ENCODE measurements around the gene PMP22.

The PMP22 gene

DNA sequence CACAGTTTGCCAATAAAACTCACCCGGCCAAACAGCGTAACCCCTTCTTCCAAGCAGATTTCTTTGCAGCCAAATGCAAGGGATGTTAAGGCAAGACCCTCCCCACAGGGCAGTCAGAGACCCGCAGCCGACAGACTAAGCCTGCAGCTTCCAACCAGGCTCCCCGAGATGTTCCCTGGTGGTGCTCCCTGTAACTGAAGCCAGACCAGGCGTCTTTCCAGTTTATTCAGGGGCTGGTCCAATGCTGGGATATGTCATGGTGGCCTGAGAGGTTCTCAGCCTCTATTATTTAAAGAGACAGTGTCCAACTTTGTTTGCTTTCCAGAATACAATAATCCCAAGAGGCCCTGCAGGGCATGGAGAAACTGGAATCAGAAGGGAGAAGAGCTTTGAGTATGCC is at the start of gene PMP22:
TSS of gene PMP22 (minus strand) at position 196 of the 400 bp plus-strand sequence. CDS start 4,599 bp downstream, outside the sequence.
- DNase-seq = no peak

DNA sequence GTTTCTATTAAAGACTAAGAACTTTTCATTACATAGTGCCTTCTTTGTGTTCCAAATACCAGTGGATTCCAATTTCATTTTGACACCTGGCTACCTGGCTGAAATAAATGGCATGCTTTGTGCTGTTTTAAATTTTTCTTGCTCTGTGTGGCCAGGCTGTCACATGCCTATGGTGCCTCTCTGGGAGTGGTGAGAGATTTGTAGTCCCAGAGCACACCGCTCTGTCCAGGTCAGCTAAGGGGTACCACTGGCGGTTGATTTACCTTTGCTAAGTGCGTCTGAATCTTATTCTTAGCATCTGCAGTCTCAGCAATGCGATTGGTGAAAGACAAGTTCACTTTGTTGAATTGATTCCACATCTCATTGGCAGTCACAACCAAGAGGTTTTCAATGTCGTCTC is 46.9 kb upstream of the PMP22 start:
- DNase-seq = no peak

DNA sequence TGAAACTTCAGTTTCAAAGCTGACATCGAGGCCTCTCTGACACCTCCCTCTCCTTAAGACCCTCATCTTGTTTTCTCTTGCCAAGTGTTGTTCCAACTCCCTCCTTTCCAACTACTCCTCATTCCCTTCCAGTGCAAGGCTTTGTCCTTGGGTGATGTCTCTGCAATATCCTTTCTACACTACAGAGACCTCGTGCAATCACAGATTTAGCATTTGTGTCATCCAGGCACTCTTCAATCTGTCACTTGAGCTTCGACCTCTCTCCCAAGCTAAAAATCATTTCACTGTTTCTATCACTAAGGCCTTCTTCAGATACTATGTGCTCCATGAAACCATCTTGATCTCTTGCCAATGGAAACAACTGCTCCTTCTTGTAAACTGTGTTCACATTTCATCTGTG is 44.7 kb upstream of the PMP22 start:
- no peak for DNase-seq

DNA sequence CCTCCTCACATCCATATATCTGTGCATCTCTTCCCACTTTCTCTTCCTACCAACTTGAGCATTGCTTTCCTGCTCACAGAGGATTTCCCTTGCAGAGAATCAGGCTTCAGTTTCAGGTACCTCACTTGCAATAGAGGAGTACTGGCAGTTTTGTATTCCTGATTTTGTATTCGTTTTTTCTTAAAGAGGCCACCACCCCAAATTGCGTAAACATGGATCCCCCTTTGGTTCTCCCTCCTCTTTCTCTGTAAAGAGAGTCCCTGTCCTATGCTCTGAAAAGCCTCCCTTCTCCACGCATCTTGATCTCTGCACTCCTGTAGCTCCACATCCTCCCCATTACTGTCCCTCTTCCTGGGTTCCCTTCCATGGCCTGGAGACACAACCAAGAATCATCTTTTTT is 44.1 kb upstream of the PMP22 start:
- no peak for DNase-seq

DNA sequence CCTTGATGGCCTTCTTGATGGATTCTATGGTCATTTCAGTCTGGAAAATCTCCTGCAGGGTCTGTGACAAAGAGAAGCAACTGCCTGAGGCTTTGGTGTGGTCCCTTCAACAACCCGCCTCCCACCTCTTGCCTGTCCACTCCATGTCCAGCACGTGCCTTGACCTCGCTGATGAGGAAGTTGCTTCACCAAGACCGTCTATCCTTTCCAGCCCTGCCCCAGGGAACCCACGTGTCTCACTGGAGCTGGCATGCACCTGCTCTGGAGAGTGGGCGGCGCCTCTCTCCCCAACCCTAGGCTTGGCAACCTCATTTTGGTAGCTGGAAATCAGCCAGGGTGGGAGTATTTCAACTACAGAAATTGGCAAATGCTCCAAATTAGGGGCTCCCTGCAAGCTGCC is 43.6 kb upstream of the PMP22 start:
- DNase-seq = no peak

DNA sequence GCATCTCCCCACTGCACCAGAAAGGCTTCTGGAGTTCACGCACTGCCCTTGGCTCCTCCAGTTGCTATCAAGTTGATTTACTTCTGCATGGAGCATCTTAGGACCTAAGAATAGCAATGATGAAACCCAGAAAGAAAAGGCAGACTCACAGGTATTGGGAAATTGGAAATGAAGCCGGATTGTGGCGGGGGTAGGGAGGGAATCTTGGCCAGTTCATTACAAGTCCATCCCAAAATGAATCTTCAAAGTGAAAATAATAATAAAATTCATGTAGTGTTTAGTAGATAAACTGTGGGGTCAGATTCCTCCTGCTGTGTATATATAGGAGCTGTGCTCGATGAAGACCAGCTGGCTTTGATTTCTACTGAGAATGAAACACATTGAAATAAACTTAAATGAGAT is 42.6 kb upstream of the PMP22 start:
- no peak for DNase-seq

DNA sequence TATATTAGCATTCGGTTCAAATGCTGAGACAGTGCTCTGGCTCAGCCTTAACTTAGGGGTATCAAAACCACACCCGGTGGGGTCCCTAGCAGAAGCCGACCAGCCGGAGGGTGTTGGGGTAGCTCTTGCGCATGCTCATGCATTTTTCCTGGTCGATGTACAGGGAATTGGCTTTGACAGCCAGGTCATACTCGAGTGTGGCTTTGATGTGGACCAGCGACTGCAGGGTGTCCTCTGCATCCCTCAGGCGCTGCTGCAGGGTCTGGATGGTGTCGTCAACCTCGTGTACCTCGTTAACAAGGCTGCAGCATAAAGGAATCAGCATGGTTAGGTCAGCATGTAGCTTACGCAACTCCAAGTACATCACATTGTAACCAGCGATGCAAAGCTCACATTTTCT is 38.7 kb upstream of the PMP22 start:
- no peak for DNase-seq

DNA sequence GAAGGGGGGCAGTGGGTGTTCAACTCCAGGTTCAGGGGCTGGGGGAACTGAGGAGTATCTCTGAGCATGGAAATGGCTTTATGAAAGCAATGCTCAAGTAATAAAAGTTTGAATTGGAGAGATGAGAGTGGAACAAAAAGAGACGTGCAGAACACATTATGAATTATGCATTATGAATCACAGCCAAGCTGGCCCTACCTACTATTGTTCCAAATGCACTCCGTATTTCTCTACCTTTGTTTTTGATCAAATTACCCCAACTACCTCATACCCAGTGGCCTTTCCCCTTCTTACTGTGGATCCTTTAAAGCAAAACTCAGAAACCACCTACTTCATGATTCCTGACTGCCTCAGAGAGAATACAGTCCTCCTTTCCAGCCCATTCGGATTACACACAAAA is 38.1 kb upstream of the PMP22 start:
- no peak for DNase-seq

DNA sequence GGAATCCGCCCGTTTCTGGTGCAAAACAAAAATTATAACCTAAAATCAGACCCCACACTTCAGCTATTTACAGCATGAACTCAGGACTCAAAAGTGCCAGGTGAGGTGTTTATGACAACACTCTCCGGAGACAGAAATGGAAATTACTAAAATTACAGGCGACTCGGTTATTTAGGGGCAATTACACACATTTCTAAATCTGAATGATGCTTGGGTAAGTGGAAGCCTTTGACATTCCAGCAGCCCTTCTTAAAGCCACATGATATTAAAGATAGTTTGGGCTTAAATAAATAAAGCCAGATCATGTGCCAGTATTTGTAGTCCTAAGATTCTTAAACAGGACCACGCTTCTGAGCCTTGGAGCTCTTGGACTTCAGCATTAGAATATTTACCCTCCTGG is 36.7 kb upstream of the PMP22 start:
- DNase-seq = no peak

DNA sequence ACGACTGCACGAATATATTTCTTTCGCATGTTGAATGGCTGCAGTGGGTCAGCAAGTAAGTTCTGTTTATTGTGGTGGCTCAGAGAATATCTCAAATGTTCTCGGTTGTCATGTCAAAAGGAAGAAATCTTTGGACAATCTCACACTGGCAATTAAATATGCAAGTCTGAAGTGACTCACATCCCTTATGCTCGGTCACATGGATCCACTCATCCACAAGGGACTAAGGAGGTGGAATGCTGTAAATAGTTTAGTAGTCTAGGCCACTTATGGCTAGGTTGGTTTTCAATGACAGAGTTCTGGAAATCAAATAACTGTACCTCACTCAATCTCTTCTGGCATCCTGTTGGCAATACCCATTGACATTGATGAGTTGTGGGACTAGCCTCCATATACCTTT is 33.0 kb upstream of the PMP22 start:
- no peak for DNase-seq

DNA sequence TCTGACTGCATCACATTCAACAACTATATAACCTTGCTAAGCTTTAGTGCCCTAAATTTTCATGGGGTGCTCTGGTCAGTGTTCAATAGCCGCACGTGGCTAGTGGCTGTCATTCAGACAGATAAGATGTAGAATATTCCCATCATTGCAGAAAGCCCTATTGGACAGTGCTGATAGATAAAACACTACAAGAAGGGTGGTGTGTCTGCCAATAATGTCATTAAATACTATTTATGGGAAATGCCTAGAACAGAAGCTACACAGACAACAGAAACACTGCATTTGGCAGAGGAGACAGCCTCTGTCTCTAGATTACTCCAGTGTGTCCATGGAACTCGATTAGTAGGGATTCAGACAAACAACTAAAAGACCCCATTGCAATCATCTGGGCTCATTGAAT is 28.4 kb upstream of the PMP22 start:
- no peak for DNase-seq

DNA sequence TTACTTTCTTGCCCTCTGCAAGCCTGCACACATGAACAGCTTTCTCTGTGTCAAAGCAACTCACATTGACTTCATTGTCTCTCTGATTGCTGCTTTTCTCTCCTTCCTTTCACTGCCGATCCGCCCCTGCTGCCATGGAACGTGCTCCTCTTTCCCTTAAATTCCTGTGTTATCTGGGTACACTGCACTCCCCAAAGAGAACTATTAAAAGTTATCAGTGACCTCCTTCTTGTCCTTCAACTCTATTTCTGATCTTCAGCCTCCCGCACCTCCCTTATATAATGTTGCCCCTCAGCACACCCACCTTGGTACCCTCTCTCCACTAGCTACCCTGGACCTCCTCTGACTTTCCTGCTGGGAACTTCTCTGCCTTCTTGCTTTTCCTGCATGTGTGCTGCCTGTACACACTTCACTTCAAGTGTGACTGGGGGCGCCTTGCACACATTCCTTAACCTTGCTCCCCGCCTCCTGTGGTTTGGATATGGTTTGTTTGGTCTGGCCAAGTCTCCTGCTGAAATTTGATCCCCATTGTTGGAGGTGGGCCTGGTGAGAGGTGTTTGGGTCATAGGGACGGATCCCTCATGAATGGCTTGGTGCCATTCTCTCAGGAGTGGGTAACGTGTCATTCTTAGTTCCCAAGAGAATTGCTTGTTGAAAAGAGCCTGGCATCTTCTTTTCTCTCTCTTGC is 26.7 kb upstream of the PMP22 start:
- DNase-seq = no peak

DNA sequence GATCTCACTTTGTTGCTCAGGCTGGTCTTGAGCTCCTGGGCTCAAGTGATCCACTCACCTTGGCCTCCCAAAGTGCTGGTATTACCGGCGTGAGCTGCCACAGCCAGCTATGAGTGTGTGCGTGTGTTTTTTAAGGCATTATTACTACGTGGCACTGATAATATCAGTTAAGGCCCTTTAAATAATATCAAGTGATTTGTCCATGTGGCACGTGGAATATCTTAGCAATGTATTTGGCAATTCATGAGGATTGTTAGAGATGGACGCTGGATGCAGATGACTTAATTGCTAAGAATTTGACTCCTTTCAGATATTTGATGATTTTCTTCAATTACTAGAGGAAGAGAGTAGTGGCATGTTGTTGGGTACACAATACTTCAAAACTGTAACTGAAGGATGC is 25.5 kb upstream of the PMP22 start:
- DNase-seq = no peak

DNA sequence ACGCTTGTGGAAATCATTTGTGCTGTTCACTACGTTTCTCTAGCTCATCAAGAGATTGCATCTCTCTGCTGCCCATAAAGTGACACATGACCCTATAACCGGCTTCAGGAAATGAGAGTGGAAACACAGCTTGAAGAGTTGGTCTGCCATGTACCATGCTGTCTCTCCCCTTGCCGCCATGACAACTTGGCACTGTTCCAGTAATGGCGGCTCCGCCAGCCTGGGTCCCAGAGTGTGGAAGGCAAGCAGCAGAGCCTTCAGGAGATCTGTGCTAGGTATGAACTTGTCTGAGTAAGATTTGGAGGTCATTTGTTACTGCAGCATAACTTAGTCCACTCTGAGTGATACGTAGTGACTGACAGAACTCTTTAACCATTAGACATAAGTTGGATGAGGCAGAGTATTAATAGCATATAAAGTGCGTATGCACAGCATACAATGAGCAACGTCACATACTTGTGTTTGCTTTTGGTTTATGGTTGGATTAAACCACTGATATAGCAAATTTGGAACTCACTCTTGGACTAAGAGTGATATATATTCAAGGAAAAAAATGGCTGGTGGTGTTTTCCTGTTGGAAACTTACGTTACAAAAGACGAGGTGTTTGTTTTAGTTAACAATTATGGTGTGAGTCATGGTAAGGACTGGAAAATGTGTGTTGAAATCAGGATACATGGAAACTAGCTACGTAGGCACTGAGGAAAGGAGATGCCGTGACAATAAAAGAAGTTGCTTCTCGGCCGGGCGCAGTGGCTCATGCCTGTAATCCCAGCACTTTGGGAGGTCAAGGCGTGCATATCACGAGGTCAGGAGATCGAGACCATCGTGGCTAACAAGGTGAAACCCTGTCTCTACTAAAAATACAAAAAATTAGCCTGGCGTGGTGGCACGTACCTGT is 24.4 kb upstream of the PMP22 start:
- no peak for DNase-seq

DNA sequence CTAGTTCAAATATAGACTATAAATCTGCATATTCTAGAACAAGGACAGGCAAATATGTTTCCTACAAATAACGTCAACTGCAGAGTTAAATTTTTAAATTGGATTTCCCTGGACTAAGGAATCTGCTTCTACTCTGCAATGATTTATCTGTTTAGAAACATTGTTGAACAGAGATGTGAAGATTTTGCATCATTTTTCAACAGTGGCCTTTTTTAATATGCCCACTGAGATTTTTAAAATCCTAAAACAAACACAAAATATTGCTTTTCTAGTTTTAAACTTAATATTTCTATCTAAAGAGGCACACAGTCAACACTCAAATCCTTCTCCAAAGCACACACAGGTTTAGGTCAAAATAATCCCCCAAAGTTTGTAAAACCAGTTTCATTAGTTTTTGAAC is 23.7 kb upstream of the PMP22 start:
- DNase-seq = no peak

DNA sequence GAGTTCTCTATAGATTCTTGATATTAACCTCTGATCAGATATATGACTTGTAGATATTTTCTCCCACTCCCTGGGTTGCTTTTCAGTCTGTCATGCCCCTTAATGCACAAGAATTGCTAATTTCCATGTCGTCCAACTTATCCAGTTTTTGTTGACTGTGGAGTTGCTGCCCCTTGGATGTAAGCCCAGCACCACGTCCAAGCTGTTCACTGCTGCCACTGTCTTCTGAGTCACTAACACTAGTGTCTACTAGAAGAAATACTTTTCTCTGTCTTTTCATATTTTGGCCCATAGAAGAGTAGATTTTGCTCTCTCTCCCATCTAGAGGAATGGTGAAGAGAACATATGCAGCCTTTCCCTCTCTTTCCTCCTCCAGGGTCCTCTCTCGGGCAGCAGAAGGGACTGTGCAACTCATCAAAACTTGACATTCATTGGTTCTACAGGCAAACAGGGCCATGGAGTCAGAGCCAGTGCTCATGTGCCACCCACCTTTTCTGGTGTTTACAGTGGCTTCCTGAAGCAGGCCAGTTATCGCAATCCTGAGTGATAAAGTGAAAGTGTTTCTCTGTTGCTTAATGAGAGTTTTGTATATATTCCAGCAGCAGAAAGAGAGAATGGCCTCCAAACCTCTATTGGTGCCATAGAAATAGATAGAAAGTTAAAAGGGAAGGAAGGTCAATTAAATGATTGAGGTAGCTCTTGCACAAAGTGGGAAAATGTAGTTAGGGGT is 22.6 kb upstream of the PMP22 start:
- no peak for DNase-seq

DNA sequence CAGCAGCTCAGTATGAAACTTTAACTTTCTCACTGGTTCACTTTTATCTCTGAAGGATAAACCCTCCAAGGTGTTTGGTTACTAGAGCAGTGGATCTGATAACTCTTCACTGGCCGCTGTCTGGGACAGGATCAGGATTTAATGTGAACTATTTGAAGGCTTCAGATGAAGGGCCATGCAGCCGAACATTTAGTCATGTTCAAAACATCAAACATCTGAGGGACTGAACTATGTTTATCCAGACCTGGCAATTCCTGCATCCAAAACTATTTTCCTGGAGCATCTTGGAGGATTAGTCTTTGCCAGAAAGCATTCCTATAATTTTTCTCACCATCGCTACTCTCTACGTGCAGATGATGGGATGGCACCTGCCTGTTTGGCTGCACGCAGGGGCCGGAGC is 20.3 kb upstream of the PMP22 start:
- DNase-seq = no peak

DNA sequence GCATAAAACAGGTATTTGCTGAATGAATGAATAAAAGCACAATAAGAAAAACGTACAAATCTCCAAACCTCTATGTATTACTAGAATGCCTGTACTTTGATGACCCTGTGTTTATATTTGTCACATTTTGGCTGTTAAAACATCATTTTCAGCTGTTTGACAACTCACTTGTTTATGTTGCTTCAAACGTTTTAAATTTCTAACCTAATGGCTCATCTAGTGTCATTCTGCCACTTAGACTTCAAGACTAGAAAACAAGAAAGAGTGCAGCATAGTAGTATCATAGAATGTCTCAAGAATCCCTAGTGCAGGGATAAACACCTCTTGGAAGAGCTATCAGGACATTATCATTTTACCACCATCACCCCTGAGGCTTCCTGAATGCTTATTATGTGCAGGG is 19.4 kb upstream of the PMP22 start:
- DNase-seq = no peak

DNA sequence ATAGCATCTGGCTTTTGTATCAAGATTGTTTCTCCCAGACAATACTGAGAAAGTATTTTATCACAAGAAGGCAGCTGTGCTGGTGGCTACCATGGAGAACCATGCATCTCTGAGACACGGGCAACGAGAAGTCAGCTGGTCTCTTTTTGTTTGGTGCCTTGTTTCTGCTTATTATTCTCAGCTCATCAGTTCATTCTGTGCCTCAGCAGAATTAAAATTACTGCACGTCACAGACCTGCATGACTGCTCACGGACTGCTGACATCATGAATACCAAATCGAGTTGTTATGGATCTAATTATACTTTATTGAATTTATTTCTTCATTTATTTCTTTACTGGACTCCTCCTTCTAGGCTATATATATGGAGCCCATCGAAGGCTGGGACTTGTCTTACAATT is 19.0 kb upstream of the PMP22 start:
- no peak for DNase-seq

DNA sequence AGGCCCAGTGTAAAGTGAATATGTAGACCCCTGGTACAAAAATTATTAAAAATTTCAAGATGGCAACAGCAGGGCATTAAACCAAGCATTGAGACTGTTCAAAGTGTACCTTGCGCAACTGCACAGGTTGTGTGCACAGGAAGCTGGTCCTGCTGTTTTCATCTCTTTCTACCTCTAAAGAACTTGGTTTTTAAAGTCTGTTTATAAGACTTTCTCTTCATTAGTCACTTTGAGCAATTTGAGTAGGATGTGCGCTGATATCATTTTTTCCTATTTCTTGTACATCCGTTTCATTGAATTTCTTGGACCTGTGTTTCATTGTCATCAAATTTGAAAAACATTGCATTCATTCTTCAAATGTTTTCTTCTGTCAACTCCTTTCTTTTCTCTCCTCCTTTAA is 16.8 kb upstream of the PMP22 start:
- no peak for DNase-seq

DNA sequence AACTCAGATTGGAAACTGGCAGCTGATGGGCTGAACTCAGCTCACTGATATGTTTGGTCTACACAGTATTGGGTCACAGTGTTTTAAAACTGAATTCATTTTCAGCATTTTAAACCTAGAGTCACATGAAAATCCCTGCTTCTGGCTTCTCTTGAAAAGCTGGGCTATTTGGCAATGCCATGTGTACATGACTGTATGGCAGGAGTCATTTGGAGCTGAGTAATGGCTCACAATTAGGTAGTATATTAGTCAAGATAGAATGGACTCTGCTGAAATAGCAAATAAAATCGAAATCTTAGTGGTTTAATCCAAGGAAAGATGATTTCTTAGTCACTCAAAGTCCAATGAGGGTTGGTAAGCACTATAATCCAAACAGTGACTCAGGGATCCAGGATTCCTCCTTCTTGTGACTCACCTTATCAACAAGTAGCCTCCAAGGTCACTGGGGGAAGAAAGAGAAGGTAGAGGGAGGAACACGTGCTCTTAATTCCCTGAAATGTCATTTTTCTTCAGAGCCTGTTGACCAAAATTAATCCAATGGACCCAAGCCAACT is 13.9 kb upstream of the PMP22 start:
- no peak for DNase-seq

DNA sequence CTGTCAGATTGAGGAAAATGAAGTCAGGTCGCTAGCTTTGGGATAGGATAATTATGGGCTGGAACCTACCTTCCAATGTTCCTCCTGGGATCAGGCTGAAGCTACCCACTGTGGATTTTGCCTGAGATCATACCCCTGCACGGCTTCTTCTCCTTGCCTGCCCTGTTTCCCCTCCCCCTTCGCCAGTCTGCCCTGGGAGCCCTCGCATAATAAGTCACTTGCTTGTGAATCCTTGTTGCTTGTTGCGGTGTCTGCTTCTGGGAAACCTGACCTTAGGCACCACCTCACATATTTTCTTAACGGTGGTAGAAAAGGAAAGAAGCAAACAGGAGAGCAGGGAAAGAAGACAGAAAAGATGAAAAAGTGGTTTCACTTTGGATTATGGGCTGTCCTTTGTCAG is 13.3 kb upstream of the PMP22 start:
- DNase-seq = no peak

DNA sequence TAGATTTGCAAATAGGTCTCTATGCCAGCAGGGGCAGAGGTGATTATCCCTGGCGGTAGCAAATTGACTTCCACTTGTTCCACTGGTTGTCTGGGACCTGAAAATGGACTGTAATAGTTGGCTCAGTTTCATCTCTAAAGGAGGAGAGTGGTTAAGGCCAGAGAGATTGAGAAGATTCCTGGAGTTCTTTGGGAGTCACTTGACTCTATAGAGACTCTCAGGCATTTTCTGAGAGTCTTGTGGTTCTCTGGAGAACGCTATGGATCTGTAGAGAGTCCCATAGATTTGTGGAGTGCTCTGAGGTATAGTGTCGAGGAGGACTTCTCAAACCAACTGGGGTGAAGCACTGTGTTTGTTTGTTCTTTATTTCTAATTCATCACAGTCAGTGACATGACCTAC is 8.9 kb upstream of the PMP22 start:
- DNase-seq = no peak
